Activated CD4-positive, alpha-beta T cell treated with anti-CD3 and anti-CD28 coated beads for 24 hours (primary cell): ENCODE measurements around the gene C2orf80.
"Not testable (repeated sequence)": the region's sequence is repeated elsewhere in the genome, so short reads cannot be mapped to it uniquely, and the experiment has no call there.

Experiments
- DNase-seq, 2 donors: peaks; one replicate each; pipeline ENCODE4 v3.0.0-alpha.2; 2020; ENCODE audit warnings: low read depth in 2 of 2

The C2orf80 gene

DNA sequence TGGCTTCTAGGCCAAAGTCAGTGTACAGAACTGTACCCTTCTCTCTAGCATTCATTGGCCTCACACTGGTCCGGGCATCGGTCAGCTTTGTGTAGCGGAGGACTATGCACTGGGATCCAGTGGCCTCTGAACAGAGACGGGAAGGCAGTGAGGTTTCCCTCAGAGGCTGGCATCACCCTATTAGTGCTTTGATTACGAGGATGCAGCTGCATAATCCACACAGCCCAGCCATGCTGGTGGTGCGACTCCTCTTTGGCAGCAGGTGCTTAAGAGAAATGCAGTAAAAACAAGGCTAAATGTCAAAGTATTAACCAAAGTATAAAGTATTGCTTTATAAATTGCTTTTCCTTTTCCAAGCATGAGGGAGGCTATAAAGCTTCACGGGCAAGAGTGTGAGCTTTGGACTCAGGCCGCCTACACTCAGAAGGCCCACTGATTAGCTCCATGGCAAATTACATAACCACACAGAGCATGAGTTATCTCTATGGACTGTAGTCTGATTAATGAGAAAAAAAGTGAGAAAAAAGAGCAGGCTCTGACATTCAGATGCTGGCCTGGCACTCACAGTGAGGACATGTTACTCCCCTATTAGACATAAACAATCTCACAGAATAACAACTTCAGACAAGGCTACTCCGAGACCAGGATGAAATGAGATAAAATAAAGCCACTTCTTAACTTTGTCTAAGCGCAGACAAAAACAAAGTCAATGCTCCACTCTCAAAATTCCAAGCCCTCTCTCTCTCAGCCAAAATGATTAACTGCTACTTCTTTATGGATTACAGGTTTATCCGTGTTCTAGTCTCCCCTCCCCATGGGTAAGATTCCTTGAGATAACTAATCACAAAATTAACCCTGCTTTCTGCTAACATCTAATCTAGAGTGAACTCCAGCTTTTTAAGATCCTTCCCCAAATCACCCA lies 53.8 kb downstream of the C2orf80 start:
- DNase-seq, result no peak

GRCh38 chr2:208134928-208135586 lies 54.8 kb downstream of the C2orf80 start:
- DNase-seq, result no peak

DNA sequence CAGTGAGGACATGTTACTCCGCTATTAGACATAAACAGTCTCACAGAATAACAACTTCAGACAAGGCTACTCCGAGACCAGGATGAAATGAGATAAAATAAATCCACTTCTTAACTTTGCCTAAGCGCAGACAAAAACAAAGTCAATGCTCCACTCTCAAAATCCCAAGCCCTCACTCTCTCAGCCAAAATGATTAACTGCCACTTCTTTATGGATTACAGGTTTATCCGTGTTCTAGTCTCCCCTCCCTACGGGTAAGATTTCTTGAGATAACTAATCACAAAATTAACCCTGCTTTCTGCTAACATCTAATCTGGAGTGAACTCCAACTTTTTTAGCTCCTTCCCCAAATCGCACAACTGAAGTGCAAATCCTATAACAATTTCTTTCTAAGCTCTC lies 59.1 kb downstream of the C2orf80 start:
- no peak for DNase-seq

GRCh38 chr2:208129744-208130711 lies 59.8 kb downstream of the C2orf80 start, which contains the start of gene CRYGC:
Gene CRYGC (minus strand): TSS chr2:208129828. CDS start chr2:208129792, 36 bp downstream.
- DNase-seq, result no peak

DNA sequence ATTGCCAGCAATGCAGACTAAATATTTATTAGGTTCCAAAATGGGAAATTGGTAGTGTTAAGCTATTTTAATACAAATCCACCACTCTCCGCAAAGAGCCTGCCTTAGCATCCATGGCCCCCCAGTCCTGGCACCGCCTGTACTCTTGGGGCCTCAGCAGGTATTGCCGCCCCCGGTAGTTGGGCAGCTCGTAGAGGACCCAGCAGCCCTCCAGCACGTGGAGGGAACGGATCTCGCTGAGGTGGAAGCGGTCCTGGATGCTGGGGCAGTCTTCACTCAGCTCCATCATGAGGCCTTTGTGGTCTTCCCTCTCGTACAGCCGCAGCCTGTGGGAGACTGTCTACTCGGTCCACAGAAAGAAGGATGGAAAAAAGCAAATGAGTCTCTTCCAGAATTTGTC lies 61.7 kb downstream of the C2orf80 start:
- no peak for DNase-seq

DNA sequence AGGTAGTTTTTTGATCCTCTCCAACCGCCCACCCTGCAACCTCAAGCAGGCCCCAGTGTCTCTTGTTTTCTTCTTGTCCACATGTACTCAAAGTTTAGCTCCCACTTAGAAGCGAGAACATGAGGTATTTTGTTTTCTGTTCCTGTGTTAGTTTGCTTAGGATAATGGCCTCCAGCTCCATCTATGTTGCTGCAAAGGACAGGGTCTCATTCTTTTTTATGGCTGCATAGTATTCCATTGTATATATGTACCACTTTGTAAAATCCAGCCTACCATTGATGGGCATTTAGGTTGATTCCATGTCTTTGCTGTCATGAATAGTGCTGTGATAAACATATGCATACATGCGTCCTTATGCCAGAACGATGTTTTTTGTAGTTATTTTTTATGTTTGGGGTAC lies 62.7 kb downstream of the C2orf80 start:
- no peak for DNase-seq

GRCh38 chr2:208125251-208125650 lies 64.6 kb downstream of the C2orf80 start:
- no peak for DNase-seq

- DNase-seq, result not testable (repeated sequence)
Measured at GRCh38 chr2:208124013-208124715, 65.7 kb downstream of the C2orf80 start, which contains the start of gene CRYGD. Gene CRYGD (minus strand): TSS chr2:208124524. CDS start chr2:208124473, 51 bp downstream.

GRCh38 chr2:208122248-208122647 lies 67.6 kb downstream of the C2orf80 start:
- DNase-seq, result no peak

DNA sequence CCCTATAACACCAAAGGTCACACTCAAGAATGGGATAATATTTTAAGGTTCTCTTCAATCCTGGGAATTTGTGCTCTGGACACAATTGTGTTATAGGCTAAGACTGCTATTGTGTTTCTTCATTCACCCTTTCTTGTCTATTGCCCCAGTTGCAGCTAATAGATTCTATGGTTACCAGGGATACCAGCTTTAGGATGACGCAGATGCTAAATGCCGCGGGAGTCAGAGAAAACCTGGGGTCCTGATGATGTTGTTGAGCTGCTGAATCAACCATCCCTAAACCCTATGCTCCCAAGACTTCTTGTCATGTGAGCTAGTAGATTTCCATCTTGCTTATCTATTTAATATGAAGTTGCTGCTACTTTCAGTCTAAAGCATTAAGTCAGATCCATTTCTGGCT lies 70.9 kb downstream of the C2orf80 start:
- DNase-seq, result no peak

GRCh38 chr2:208117390-208117789 lies 72.4 kb downstream of the C2orf80 start:
- not testable (repeated sequence) for DNase-seq
